Keratinocyte (primary cell): Measurements from ENCODE around the gene NF1. TPM values are rescaled to one million over a fixed set of nuclear protein-coding genes. Genes with fewer than 3 reads are reported as not detected.

ENCODE experiments used
- DNase-seq: peaks from one replicate; pipeline ENCODE4 v3.0.0-alpha.2; 2011; ENCODE audit warnings: low read depth, missing footprints, low spot score
- FAIRE-seq: peaks from 2 replicates; lab custom pipeline; 2011; peaks lifted over from hg19 to GRCh38; lab: Jason Lieb, UNC
- H2AFZ ChIP-seq: 2 replicates; pipeline ENCODE4 v1.6.0; 2012; ENCODE audit warnings: low read length, control low read depth, inconsistent platforms; ENCODE audit not compliant: control insufficient read depth
- H3K27ac ChIP-seq: 2 replicates; pipeline ENCODE4 v1.5.1; 2011; ENCODE audit warnings: low read length; ENCODE audit not compliant: control insufficient read depth, insufficient read depth
- H3K27me3 ChIP-seq: 3 replicates; pipeline ENCODE4 v1.6.0; 2011; ENCODE audit warnings: low read length; ENCODE audit not compliant: control insufficient read depth, insufficient read depth; ENCODE audit errors: extremely low read depth
- H3K36me3 ChIP-seq, 2 experiments: 2 replicates in 1 of 2; 3 replicates in 1 of 2; pipeline ENCODE4 v1.5.1; 2011; ENCODE audit warnings: low read length in 2 of 2, mild to moderate bottlenecking in 1 of 2; ENCODE audit not compliant: control insufficient read depth in 2 of 2, insufficient read depth in 2 of 2; ENCODE audit errors: extremely low read depth in 1 of 2
- H3K4me1 ChIP-seq: 3 replicates; pipeline ENCODE4 v1.5.1; 2011; ENCODE audit warnings: low read length; ENCODE audit not compliant: control insufficient read depth, insufficient read depth; ENCODE audit errors: extremely low read depth
- H3K4me2 ChIP-seq: 3 replicates; pipeline ENCODE4 v1.6.0; 2011; ENCODE audit warnings: low read depth, low read length; ENCODE audit not compliant: control insufficient read depth, insufficient read depth; ENCODE audit errors: extremely low read depth
- H3K4me3 ChIP-seq, 3 experiments: fragments of 200-600 bp in 1 of 3; sonication (generic) in 1 of 3; 2 replicates in 2 of 3; 3 replicates in 1 of 3; pipeline ENCODE4 v1.5.1; 2011 to 2016; ENCODE audit warnings: low read length in 3 of 3, mild to moderate bottlenecking in 3 of 3, control low read depth in 2 of 3, inconsistent platforms in 1 of 3, low read depth in 1 of 3, mixed read lengths in 1 of 3, mixed run types in 1 of 3, moderate library complexity in 1 of 3; ENCODE audit not compliant: control insufficient read depth in 2 of 3, insufficient read depth in 2 of 3; ENCODE audit errors: extremely low read depth in 1 of 3
- H3K79me2 ChIP-seq: 2 replicates; pipeline ENCODE4 v1.6.0; 2012; ENCODE audit warnings: low read length; ENCODE audit not compliant: control insufficient read depth, insufficient read depth
- H3K9ac ChIP-seq: 3 replicates; pipeline ENCODE4 v1.6.0; 2011; ENCODE audit warnings: low read length; ENCODE audit not compliant: control insufficient read depth, insufficient read depth; ENCODE audit errors: extremely low read depth
- H3K9me1 ChIP-seq: 3 replicates; pipeline ENCODE4 v1.6.0; 2011; ENCODE audit warnings: low read length; ENCODE audit not compliant: control insufficient read depth, insufficient read depth; ENCODE audit errors: extremely low read depth
- H3K9me3 ChIP-seq: 2 replicates; pipeline ENCODE4 v1.5.1; 2012; ENCODE audit warnings: low read depth, low read length; ENCODE audit not compliant: control insufficient read depth
- H4K20me1 ChIP-seq: 3 replicates; pipeline ENCODE4 v1.6.0; 2011; ENCODE audit warnings: low read length; ENCODE audit not compliant: control insufficient read depth, insufficient read depth; ENCODE audit errors: extremely low read depth
- EZH2 ChIP-seq: IDR thresholded peaks from one replicate; pipeline ENCODE4 v1.6.1; 2012; ENCODE audit warnings: inconsistent platforms, mild to moderate bottlenecking, low read length, moderate library complexity
- dilution Hi-C: fragments of 300-500 bp; cut with MboI; formaldehyde crosslinking; loops from one replicate; pipeline ENCODE4 v1.7.0; 2020; ENCODE audit warnings: low sequenced_read_pairs; ENCODE audit not compliant: extremely low pct_ligation_motif_present
- polyA plus RNA-seq, 5 experiments: library from polyadenylated mRNA; depleted of rRNA in 3 of 5; stranded (reverse) in 3 of 5; stranded (forward) in 1 of 5; unstranded in 1 of 5; fragments of >200 nt; gene quantifications; 1 replicate in 1 of 5; 2 replicates in 3 of 5; 3 replicates in 1 of 5; pipeline versions ENCODE4 v1.2.1 to v1.2.3, GENCODE V29; 2011 to 2012; ENCODE audit warnings: missing spikeins in 2 of 5, low read depth in 1 of 5, low replicate concordance in 1 of 5
- TF ChIP-seq, protein P1 (sequence below), 3 experiments: IDR thresholded peaks in 1 of 3; conservative IDR thresholded peaks in 1 of 3; optimal IDR thresholded peaks in 1 of 3; 2 replicates in 2 of 3; 3 replicates in 1 of 3; pipeline versions ENCODE3 to v1.5.1; 2011; ENCODE audit warnings: low read length in 3 of 3, mild to moderate bottlenecking in 3 of 3, moderate library complexity in 2 of 3, control low read depth in 1 of 3, inconsistent platforms in 1 of 3; ENCODE audit not compliant: insufficient read depth in 2 of 3; ENCODE audit errors: extremely low read depth in 1 of 3

Gene NF1
- polyA plus RNA-seq, 1 donor (not counting 4 experiments of a cell fraction or from before 2014, with no cell fraction given) = 26.7 TPM

DNA sequence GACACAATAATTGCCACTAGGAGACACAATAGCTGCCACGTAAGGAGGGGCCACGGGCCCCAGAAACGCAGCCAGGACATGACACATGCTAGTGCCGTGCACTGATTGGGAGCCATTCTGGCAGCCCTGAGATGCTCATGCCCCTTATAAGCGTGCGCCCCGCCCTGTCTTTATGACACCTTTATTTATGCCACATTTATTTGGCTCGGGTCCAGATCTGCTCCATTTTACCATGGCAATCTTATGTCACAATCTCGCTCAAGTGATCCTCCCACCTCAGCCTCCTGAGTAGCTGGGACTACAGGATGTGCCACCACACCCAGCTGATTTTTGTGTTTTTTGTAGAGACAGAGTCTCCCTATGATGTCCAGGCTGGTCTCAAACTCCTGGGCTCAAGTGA is 43.8 kb upstream of the NF1 start:
- H3K4me2 ChIP-seq = no peak overlapping the region
- no peaks in the 10 kb centered on the region for H4K20me1 ChIP-seq
- no peak overlapping the region for H3K27ac ChIP-seq
- no peaks in the 10 kb centered on the region for H3K27me3 ChIP-seq
- peaks cover 16% of the 10 kb centered on the region for H3K4me1 ChIP-seq
- no peaks in the 10 kb centered on the region for H3K36me3 ChIP-seq
- H3K9ac ChIP-seq = no peak overlapping the region
- no peak overlapping the region for H2AFZ ChIP-seq
- no peak for FAIRE-seq
- DNase-seq = no peak
- no peaks in the 10 kb centered on the region for H3K9me1 ChIP-seq
- dilution Hi-C loops = no loop called here
- TF ChIP-seq, protein P1, sequence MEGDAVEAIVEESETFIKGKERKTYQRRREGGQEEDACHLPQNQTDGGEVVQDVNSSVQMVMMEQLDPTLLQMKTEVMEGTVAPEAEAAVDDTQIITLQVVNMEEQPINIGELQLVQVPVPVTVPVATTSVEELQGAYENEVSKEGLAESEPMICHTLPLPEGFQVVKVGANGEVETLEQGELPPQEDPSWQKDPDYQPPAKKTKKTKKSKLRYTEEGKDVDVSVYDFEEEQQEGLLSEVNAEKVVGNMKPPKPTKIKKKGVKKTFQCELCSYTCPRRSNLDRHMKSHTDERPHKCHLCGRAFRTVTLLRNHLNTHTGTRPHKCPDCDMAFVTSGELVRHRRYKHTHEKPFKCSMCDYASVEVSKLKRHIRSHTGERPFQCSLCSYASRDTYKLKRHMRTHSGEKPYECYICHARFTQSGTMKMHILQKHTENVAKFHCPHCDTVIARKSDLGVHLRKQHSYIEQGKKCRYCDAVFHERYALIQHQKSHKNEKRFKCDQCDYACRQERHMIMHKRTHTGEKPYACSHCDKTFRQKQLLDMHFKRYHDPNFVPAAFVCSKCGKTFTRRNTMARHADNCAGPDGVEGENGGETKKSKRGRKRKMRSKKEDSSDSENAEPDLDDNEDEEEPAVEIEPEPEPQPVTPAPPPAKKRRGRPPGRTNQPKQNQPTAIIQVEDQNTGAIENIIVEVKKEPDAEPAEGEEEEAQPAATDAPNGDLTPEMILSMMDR (optimal IDR thresholded peaks at IDR 0.05 in 1 of 3, IDR thresholded peaks at IDR 0.05 in 1 of 3, conservative IDR thresholded peaks at IDR 0.05 in 1 of 3; ENCODE audit: extremely low read depth in 1 of 3, insufficient read depth in 2 of 3, low read length in 3 of 3) = no peak
- no peak for TF ChIP-seq EZH2
- no peak overlapping the region for H3K4me3 ChIP-seq
- H3K9me3 ChIP-seq = no peaks in the 10 kb centered on the region
- H3K79me2 ChIP-seq = no peaks in the 10 kb centered on the region

- no peaks in the 10 kb centered on the region for H3K9me1 ChIP-seq
- H3K9ac ChIP-seq = no peak overlapping the region
- H3K9me3 ChIP-seq = no peaks in the 10 kb centered on the region
- FAIRE-seq (no peak), DNase-seq (no peak)
- peak overlapping the region; percentile 86 for H3K27ac ChIP-seq
- no peaks in the 10 kb centered on the region for H3K27me3 ChIP-seq
- no peaks in the 10 kb centered on the region for H4K20me1 ChIP-seq
- dilution Hi-C loops = no loop called here
- no peaks in the 10 kb centered on the region for H3K79me2 ChIP-seq
- peak overlapping the region in 2 of 3 experiments; percentile 36 to 52 for H3K4me3 ChIP-seq
- H3K4me1 ChIP-seq = peaks cover 16% of the 10 kb centered on the region
- TF ChIP-seq EZH2 = no peak
- TF ChIP-seq, protein P1 (optimal IDR thresholded peaks at IDR 0.05 in 1 of 3, IDR thresholded peaks at IDR 0.05 in 1 of 3, conservative IDR thresholded peaks at IDR 0.05 in 1 of 3; ENCODE audit: extremely low read depth in 1 of 3, insufficient read depth in 2 of 3, low read length in 3 of 3) = no peak
- H3K4me2 ChIP-seq = peak overlapping the region; percentile 57
- no peaks in the 10 kb centered on the region for H3K36me3 ChIP-seq
- H2AFZ ChIP-seq = no peak overlapping the region
Observed at GRCh38 chr17:31051506-31051905, 43.3 kb upstream of the NF1 start.
